RWPE1 (cell line): ENCODE results near the gene MPC1.
"Not testable (repeated sequence)": the region's sequence is repeated elsewhere in the genome, so short reads cannot be mapped to it uniquely, and the experiment has no call there.

Experiments used
- CTCF ChIA-PET: fragments of 350-600 bp; sonication (Branson Sonifier 250); formaldehyde crosslinking; extraction: SDS; loops from one replicate; lab custom pipeline; 2021; lab: Yijun Ruan, JAX
- POLR2A ChIA-PET: fragments of 400-600 bp; formaldehyde crosslinking; extraction: SDS; loops from one replicate; lab custom pipeline; 2020; ENCODE audit warnings: antibody characterized with exemption; ENCODE audit not compliant: low non-redundant PET; lab: Yijun Ruan, JAX
- DNase-seq: peaks from one replicate; pipeline ENCODE4 v3.0.0; 2012; ENCODE audit warnings: low spot score
- H3K27ac ChIP-seq: fragments of 450-650 bp; 2 replicates; pipeline ENCODE4 v1.5.1; 2017
- CTCF ChIP-seq: fragments of 450-650 bp; conservative IDR thresholded peaks from 2 replicates; pipeline ENCODE4 v1.5.1; 2017; ENCODE audit warnings: low read depth, mild to moderate bottlenecking

Gene MPC1

GRCh38 chr6:166346449-166346848 lies 36.3 kb downstream of the MPC1 start:
- TF ChIP-seq CTCF: no peak
- no peak for DNase-seq
- POLR2A ChIA-PET: no interaction called here
- CTCF ChIA-PET: no interaction called here
- H3K27ac ChIP-seq: no peak overlapping the region

- CTCF ChIA-PET, H3K27ac ChIP-seq, DNase-seq, POLR2A ChIA-PET: not testable (repeated sequence)
These were observed 37.1 kb downstream of the MPC1 start for GRCh38 chr6:166345672-166346071.

GRCh38 chr6:166344921-166345320 lies 37.8 kb downstream of the MPC1 start:
- POLR2A ChIA-PET, CTCF ChIA-PET, H3K27ac ChIP-seq, DNase-seq: not testable (repeated sequence)

GRCh38 chr6:166344240-166344639 lies 38.5 kb downstream of the MPC1 start:
- no peak for DNase-seq
- CTCF ChIA-PET: no interaction called here

GRCh38 chr6:166343150-166343487 lies 39.6 kb downstream of the MPC1 start:
- DNase-seq: no peak
- CTCF ChIA-PET: no interaction called here
- POLR2A ChIA-PET: no interaction called here
- no peak for TF ChIP-seq CTCF
- H3K27ac ChIP-seq: peak overlapping the region; percentile 74; the same call in 1 of the 2 replicates

More at GRCh38 chr6:166344240-166344639, 38.5 kb downstream of the MPC1 start:
- no peak overlapping the region for H3K27ac ChIP-seq
- POLR2A ChIA-PET: no interaction called here
- no peak for TF ChIP-seq CTCF

- TF ChIP-seq CTCF: no peak
- ChIA-PET CTCF (no interaction called here), POLR2A (no interaction called here)
- H3K27ac ChIP-seq: peak within 1 kb of the TSS; percentile 74
- DNase-seq: peak; percentile 78
These were observed 40.2 kb downstream of the MPC1 start, which contains the start of gene SFT2D1 for GRCh38 chr6:166342349-166343149. SFT2D1 (minus strand) TSS chr6:166342545; CDS start chr6:166342481, 64 bp downstream.

- POLR2A ChIA-PET: no interaction called here
- DNase-seq: no peak
- TF ChIP-seq CTCF: no peak
- peak overlapping the region; percentile 74 for H3K27ac ChIP-seq
- CTCF ChIA-PET: no interaction called here
These were observed 40.8 kb downstream of the MPC1 start for GRCh38 chr6:166341977-166342348.

- POLR2A ChIA-PET: no interaction called here
- TF ChIP-seq CTCF: no peak
- no peak overlapping the region for H3K27ac ChIP-seq
- DNase-seq: no peak
- CTCF ChIA-PET: no interaction called here
These were observed 41.3 kb downstream of the MPC1 start for GRCh38 chr6:166341464-166341863.
